Skeletal muscle cell (primary cell): ENCODE results near the gene SLC2A9.

ENCODE experiments used
- DNase-seq: peaks from one replicate; pipeline ENCODE4 v3.0.0-alpha.2; 2010; ENCODE audit warnings: low read depth
- H3K4me3 ChIP-seq: 2 replicates; pipeline ENCODE4 v1.5.1; 2011; ENCODE audit warnings: low read depth, mild to moderate bottlenecking, control low read depth, low read length, moderate library complexity

Gene SLC2A9

DNA sequence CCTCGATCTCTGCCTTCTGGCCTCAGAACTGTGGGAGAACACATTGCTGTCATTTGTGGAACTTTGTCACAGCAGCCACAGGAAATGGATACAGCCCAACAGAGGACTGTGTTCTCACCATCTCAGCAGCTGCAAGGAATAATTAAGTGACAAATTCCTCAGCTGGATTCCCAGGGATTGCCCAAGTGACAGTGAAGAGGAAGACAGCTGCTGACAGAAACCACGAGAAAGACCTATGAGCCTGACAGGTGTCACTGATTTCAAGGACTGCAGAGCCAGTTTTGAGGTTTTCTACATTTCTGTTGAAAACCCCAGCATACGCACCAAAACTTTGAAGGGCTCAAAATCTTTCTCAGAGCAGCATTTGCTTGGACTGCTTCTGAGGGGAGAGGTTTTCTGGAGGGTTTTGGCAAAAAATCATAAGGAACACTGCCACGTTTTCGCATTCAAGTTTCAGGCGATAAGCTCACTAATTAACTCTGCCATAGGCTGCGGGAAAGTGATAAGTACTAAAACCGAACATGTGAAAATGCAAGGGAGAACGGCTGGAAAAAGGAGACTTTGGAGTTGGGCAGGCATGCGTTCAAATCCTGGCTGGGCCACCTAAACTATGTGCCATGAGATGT, 151.0 kb downstream of the SLC2A9 start:
- no peak for DNase-seq
- H3K4me3 ChIP-seq = no peak overlapping the region

GRCh38 chr4:9867751-9868425, 153.4 kb downstream of the SLC2A9 start:
- DNase-seq = no peak
- no peak overlapping the region for H3K4me3 ChIP-seq

- H3K4me3 ChIP-seq = no peak overlapping the region
Observed at GRCh38 chr4:9866931-9867330, 154.4 kb downstream of the SLC2A9 start.

DNA sequence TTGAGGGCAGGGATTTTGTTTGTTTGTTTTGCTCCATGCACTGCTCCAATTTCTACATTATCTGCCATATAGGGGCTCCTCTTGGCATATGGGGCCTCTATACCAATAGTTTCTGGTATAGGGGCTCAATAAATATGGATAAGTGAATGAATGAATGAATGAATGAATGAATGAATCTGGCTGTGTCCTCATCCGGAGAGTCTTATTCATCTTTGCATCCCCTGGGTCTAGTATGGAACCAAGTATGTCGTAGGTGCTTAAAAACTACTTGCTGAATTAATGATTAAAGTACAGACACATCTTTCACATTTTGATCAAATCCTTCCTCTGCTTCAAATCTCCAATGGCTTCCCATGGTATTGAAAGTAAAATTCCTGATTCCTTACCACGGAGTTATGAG, 159.7 kb downstream of the SLC2A9 start:
- no peak overlapping the region for H3K4me3 ChIP-seq
- no peak for DNase-seq

More at GRCh38 chr4:9866931-9867330, 154.4 kb downstream of the SLC2A9 start:
- DNase-seq = no peak

DNA sequence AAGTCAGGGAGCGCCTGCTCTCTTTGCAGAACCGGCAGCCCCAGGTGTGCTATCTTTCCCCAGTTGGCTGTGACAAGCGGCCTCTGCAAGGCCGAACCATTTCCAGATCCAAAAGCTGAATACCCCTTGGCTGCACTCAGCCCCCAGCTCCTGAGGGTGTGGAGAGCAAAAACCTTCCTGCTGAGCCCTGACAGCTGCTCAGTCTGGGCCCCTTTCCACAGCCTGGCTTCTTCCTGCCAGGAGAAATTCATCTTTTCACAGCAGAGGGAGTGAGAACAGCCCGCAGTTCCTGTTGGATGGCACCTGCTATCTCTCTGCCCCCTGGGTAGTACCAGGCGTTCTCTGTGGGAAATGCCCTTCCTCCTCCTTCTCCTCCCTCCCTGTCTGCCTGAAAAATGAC, 161.5 kb downstream of the SLC2A9 start:
- DNase-seq = no peak

DNA sequence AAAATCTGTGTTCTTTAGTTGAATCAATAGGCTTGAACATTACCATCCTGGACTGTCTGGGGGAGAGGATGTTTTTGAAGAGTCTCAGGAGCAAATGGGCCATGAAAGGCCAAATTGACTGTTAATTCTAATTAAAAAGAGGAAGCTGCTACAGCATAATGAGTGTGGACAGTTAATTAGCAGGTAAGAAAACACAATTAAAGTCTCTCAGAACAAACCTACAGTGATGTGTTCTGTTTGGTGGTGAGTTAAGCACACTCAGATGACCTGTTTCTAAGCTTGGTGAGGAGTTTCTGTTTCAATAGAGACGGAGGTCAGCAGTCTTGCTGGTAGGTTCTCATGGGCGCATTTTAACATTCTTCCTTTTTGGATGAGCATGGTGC, 171.8 kb downstream of the SLC2A9 start:
- H3K4me3 ChIP-seq = no peak overlapping the region
- DNase-seq = no peak

More for the DNA sequence above, 161.5 kb downstream of the SLC2A9 start:
- no peak overlapping the region for H3K4me3 ChIP-seq

- DNase-seq = no peak
- no peak overlapping the region for H3K4me3 ChIP-seq
Observed at GRCh38 chr4:9847968-9848748, 173.1 kb downstream of the SLC2A9 start.

DNA sequence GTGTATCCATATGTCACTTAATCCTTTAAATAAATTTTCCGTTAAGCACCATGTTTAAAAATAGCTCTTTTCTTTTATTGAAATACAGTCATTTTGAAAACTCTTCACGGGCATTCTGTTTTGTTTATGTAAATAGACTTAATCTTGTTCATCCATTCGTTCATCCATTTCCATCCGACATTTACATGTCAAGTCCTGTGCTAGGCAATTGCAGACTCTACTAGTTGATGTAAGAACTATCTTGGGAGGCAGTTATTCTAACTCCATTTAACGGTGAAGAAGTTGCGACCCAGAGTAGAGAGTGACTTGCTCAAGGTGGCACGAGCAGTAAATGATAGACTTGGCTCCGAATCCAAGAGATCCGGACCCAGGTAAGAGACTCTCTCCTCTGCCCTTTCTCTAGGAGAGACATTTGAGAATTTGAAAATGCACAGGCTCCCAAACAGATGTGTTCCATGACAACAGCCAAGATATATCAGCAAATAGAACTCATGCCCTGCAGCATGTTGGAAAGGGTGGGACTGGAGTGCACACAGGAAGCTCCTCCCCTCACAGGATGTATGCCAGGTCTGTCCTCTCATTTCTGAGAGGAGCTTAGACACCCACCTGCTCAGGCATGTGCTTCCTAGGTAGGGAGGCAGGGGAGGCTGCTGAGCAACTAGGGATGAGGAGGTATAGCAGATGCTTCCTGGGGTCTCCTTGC, 175.4 kb downstream of the SLC2A9 start:
- no peak for DNase-seq

GRCh38 chr4:9841072-9841471, 180.2 kb downstream of the SLC2A9 start:
- no peak overlapping the region for H3K4me3 ChIP-seq
- no peak for DNase-seq

More for the DNA sequence above, 175.4 kb downstream of the SLC2A9 start:
- no peak overlapping the region for H3K4me3 ChIP-seq

- no peak overlapping the region for H3K4me3 ChIP-seq
- DNase-seq = no peak
Observed at GRCh38 chr4:9835430-9835829, 185.9 kb downstream of the SLC2A9 start.

DNA sequence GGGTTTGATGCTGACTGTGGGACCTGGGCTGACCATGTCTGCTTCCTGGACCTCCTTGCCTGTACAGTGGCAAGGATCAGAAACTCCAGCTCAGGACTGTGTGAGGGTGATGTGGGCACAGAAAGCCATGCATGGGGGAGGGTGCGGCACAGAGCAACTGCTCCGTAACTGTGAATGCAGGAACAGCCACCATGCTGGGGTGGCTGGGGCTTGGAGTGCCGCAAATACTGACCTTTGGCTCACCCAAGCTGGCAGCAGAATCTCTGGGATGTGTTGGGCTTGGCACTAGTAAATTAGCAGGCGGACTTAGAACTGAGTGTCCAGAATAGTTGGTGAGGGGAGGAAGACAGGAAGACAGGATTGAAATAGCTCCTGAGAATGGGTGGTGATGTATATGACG, 187.9 kb downstream of the SLC2A9 start:
- H3K4me3 ChIP-seq = no peak overlapping the region
- no peak for DNase-seq

- no peak overlapping the region for H3K4me3 ChIP-seq
- no peak for DNase-seq
Observed at GRCh38 chr4:9832640-9833039, 188.7 kb downstream of the SLC2A9 start.

GRCh38 chr4:9826551-9826950, 194.7 kb downstream of the SLC2A9 start:
- no peak for DNase-seq

DNA sequence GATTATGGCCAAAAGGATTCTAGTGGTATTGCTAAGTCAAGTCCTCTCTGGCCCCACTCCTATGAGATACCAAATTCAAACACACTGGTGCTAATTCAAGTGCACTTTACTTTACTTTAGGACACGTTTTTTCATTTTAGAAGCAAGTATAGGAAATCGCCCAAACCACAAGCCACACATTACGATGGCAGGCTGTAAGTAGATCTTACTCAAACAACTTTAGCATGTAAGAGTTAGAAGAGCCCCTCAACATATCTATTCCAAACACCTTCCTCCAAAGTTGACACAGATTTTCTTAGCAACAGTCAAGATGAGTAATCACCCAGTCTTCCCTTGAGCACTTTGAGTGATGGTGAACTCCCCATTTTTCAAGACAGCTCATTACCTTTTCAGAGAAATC, 196.2 kb downstream of the SLC2A9 start:
- H3K4me3 ChIP-seq = no peak overlapping the region

More at GRCh38 chr4:9826551-9826950, 194.7 kb downstream of the SLC2A9 start:
- no peak overlapping the region for H3K4me3 ChIP-seq

GRCh38 chr4:9820343-9820742, 201.0 kb downstream of the SLC2A9 start:
- H3K4me3 ChIP-seq = no peak overlapping the region
- no peak for DNase-seq

More for the DNA sequence above, 196.2 kb downstream of the SLC2A9 start:
- no peak for DNase-seq

- H3K4me3 ChIP-seq = no peak overlapping the region
- no peak for DNase-seq
Observed at GRCh38 chr4:9816285-9816684, 205.0 kb downstream of the SLC2A9 start.

DNA sequence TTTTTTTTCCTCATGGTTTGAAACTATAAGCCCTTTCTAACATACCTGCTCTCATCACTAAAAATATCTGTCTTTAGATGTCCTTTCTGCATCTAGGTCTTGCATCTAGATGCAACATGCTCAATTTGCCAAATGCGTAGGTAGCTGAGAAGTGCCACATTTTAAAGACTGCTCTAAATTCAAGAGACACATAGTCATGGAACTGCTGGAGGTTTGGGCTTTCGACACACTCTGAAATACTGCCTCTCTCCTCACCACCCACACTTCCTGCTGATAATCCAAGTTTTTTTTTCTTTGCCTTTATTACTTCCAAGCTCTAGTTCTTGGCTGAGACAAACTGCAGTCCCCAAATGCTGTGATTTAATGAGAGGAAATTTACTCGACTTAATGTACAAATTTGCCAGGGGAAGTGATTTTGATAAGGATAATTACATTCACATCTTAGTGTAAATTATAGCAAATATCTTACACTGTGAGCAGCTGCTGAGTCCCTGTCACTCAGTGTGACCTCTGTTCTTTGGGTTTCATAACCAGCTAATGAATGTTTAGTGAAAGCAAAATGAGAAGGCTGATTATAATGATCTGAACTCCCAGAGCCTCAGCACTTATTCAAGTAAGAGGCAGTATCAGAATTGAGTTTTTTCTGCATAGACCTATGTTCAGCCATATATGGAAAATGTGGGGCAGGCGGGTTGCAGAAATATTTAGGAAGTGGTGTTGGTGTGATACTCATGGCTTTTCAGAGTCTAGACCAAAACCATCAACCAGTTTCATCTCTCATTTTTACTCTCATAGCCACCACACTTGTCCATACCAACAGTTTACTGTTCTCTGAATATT, 208.6 kb downstream of the SLC2A9 start:
- H3K4me3 ChIP-seq = no peak overlapping the region
- DNase-seq = no peak

DNA sequence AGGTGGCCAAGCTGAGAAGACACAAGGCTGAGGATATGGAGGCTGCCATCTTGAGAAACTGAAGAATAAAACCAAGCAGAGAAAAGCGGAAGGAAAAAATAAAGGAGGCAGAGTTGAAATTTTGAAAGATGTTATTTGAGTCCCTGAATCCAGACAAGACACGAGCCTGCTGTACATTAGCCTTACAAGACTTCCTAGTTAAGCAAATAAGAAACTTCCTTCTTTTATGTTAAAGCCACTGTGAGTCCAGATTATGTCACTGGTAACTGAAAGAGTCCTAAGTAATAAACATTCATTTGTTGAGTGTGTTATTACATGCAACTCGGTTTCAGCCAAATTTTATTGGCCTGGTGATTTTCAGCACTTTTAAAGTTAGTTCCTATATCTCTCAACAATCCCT, 209.5 kb downstream of the SLC2A9 start:
- no peak for DNase-seq
- no peak overlapping the region for H3K4me3 ChIP-seq

GRCh38 chr4:9808077-9808476, 213.2 kb downstream of the SLC2A9 start:
- DNase-seq = no peak

More at GRCh38 chr4:9808077-9808476, 213.2 kb downstream of the SLC2A9 start:
- no peak overlapping the region for H3K4me3 ChIP-seq
